ENCODE data around the gene CAGE1. TPM values are rescaled to one million over a fixed set of nuclear protein-coding genes. Genes with fewer than 3 reads are reported as not detected.
"Not testable (repeated sequence)": the region's sequence is repeated elsewhere in the genome, so short reads cannot be mapped to it uniquely, and the experiment has no call there.

The CAGE1 gene
- total RNA-seq, 2 experiments from 2014 or later = 0.27 to 1.1 TPM

DNA sequence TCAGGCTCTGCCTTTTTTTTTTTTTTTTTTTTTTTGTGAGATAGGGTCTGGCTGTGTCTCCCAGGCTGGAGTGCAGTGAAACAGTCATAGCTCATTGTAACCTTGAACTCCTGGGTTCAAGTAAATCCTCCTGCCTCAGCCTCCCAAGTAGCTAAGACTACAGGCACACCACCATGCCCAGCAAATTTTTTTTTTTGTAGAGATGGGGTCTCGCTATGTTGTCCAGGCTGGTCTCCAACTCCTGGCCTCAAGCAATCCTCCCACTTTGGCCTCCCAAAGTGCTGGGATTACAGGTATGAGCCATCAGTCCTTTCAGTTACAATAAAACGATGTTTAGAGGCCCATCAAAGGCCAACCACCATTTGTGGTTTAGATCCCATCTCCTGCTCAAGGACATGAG lies 70.1 kb downstream of the CAGE1 start:
- H2AFZ ChIP-seq (ENCODE audit: low read length); BruUV-seq (replicated peaks): not testable (repeated sequence)
- POLR2A ChIA-PET = interaction anchor here (0.7 kb wide), 1 partner anchor 725 kb away, joined by 5 read pairs; no protein-coding TSS in a partner anchor

DNA sequence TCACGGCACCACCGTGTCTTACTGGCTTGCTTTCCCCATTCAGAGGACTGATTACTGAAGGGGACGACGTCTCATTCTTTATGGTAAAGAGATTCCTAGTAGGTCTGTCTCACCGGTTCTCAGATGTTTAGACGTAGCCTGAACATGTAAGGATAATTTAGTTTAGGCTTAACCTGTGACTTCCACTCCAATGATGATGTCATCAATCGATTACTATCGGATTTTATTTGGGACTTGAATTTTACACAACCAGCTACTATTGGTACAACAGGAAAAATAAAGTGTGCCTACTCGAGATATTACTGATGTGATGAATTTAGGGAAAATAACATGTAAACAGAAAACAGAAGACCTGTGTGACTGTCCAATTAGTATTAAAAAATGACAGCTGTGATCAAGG lies 72.0 kb downstream of the CAGE1 start:
- Histone ChIP-seq H3K36me3 (ENCODE audit: insufficient read depth, low read length) (peaks cover 3% of the 10 kb centered on the region; the same call in 1 of the 2 replicates), H3K9me3 (ENCODE audit: low read length) (no peaks in the 10 kb centered on the region), H3K27ac (ENCODE audit: low read depth, low read length, poor library complexity, severe bottlenecking) (no peak overlapping the region), H3K4me2 (ENCODE audit: low read length) (no peak overlapping the region), H3K4me3 (ENCODE audit: low read depth, low read length, poor library complexity, severe bottlenecking) (no peak overlapping the region), H3K9me2 (ENCODE audit: insufficient read depth, low read length) (no peaks in the 10 kb centered on the region), H4K20me1 (ENCODE audit: insufficient read depth, low read length) (no peaks in the 10 kb centered on the region), H3K4me1 (ENCODE audit: insufficient read depth, low read length, poor library complexity, severe bottlenecking) (peaks cover 11% of the 10 kb centered on the region), H3K79me2 (ENCODE audit: insufficient read depth, low read depth, low read length) (peaks cover 5% of the 10 kb centered on the region), H2AFZ (ENCODE audit: low read length) (no peak overlapping the region)
- intact Hi-C loops (cut with micrococcal nuclease; ENCODE audit: unreplicated experiment) = no loop called here
- no peak for DNase-seq (ENCODE audit: low spot score)
- CTCF ChIA-PET (ENCODE audit: unreplicated experiment) = no interaction called here
- POLR2A ChIA-PET = interaction anchor here (1.0 to 1.2 kb wide), 2 partner anchors 8 to 72 kb away, joined by 3 read pairs; partner anchors contain the start of genes CAGE1 and RIOK1
- TF ChIP-seq CTCF (conservative IDR thresholded peaks at IDR 0.05; ENCODE audit: low read length) (no peak), EZH2phosphoT487 (IDR thresholded peaks at IDR 0.05; ENCODE audit: borderline replicate concordance, low read depth, low read length) (no peak)
- BruUV-seq (replicated peaks) = no TSS peak

More for the DNA sequence above, 70.1 kb downstream of the CAGE1 start:
- H3K9me2 ChIP-seq (ENCODE audit: insufficient read depth, low read length); intact Hi-C loops (cut with micrococcal nuclease; ENCODE audit: unreplicated experiment); H3K4me3 ChIP-seq (ENCODE audit: low read depth, low read length, poor library complexity, severe bottlenecking); H3K4me1 ChIP-seq (ENCODE audit: insufficient read depth, low read length, poor library complexity, severe bottlenecking); DNase-seq (ENCODE audit: low spot score); H3K27ac ChIP-seq (ENCODE audit: low read depth, low read length, poor library complexity, severe bottlenecking); H4K20me1 ChIP-seq (ENCODE audit: insufficient read depth, low read length); H3K4me2 ChIP-seq (ENCODE audit: low read length); CTCF ChIA-PET (ENCODE audit: unreplicated experiment); H3K9me3 ChIP-seq (ENCODE audit: low read length); H3K36me3 ChIP-seq (ENCODE audit: insufficient read depth, low read length); H3K79me2 ChIP-seq (ENCODE audit: insufficient read depth, low read depth, low read length): not testable (repeated sequence)

GRCh38 chr6:7316658-7317533 lies 72.6 kb downstream of the CAGE1 start:
- Histone ChIP-seq H3K9me2 (ENCODE audit: insufficient read depth, low read length) (no peaks in the 10 kb centered on the region), H3K27ac (ENCODE audit: low read depth, low read length, poor library complexity, severe bottlenecking) (no peak overlapping the region), H3K4me3 (ENCODE audit: low read depth, low read length, poor library complexity, severe bottlenecking) (no peak overlapping the region), H4K20me1 (ENCODE audit: insufficient read depth, low read length) (peaks cover 5% of the 10 kb centered on the region), H3K4me1 (ENCODE audit: insufficient read depth, low read length, poor library complexity, severe bottlenecking) (peaks cover 11% of the 10 kb centered on the region), H3K4me2 (ENCODE audit: low read length) (no peak overlapping the region), H3K36me3 (ENCODE audit: insufficient read depth, low read length) (peaks cover 4% of the 10 kb centered on the region; the same call in 1 of the 2 replicates), H3K9me3 (ENCODE audit: low read length) (no peaks in the 10 kb centered on the region), H2AFZ (ENCODE audit: low read length) (no peak overlapping the region), H3K79me2 (ENCODE audit: insufficient read depth, low read depth, low read length) (peaks cover 11% of the 10 kb centered on the region)
- intact Hi-C loops (cut with micrococcal nuclease; ENCODE audit: unreplicated experiment) = no loop called here
- no peak for DNase-seq (ENCODE audit: low spot score)
- ChIA-PET CTCF (ENCODE audit: unreplicated experiment) (no interaction called here), POLR2A (interaction anchor here (0.5 to 1.7 kb wide), 5 partner anchors 9 to 73 kb away, joined by 3 to 5 read pairs (median 3); partner anchors contain the start of genes CAGE1 and RIOK1)
- BruUV-seq (replicated peaks) = no TSS peak
- no peak for TF ChIP-seq EZH2phosphoT487 (IDR thresholded peaks at IDR 0.05; ENCODE audit: borderline replicate concordance, low read depth, low read length)

Measured in OCI-LY7 (cell line).